Measurements from ENCODE around the gene SCLT1.

- TF ChIP-seq CTCF (IDR thresholded peaks at IDR 0.05; ENCODE audit: poor library complexity, severe bottlenecking) = no peak
- TF ChIP-seq REST (IDR thresholded peaks at IDR 0.05; ENCODE audit: borderline replicate concordance) = peak; percentile 56
These were observed at the start of gene SCLT1 for GRCh38 chr4:129093191-129093920.

Measured in neural cell (in vitro differentiated cells).